ENCODE measurements around the gene MINK1. TPM values are rescaled to one million over a fixed set of nuclear protein-coding genes. Genes with fewer than 3 reads are reported as not detected.

MINK1 gene
- polyA plus RNA-seq, 2 of the 4 experiments (the other 2 are of a cell fraction): 41.3 to 66.9 TPM

- no peak for FAIRE-seq
- Histone ChIP-seq H3K9me3 (no peaks in the 10 kb centered on the region), H3K27ac (no peak overlapping the region), H3K4me3 (no peak overlapping the region), H3K4me1 (no peaks in the 10 kb centered on the region), H3K4me2 (no peak overlapping the region)
- 92% methylated on average over 27 of the region's 27 CpGs for WGBS (ENCODE audit: missing lambda C conversion rate)
- ChIA-PET POLR2A (no interaction called here), CTCF (interaction anchor here (0.5 to 2.5 kb wide), 15 partner anchors 8 to 330 kb away, joined by 3 to 7 read pairs (median 4); partner anchors contain the start of genes ARRB2, CAMTA2 and MED11)
- peak in 1 of 2 experiments; percentile 26; a peak in 3 of 6 replicates for ATAC-seq
- DNase-seq (ENCODE audit: low read depth in 1 of 2, low spot score in 1 of 2): no peak
- TF ChIP-seq NPAS2 (CRISPR knock-in tag; IDR thresholded peaks at IDR 0.05; ENCODE audit: borderline replicate concordance): no peak
- TF ChIP-seq PHF8 (IDR thresholded peaks at IDR 0.05; ENCODE audit: borderline replicate concordance, low read depth): no peak
- no peak for TF ChIP-seq ZFP36 (IDR thresholded peaks at IDR 0.05; ENCODE audit: borderline replicate concordance, partially characterized antibody)
- TF ChIP-seq KDM5A (IDR thresholded peaks at IDR 0.05): no peak
- TF ChIP-seq MAX (IDR thresholded peaks at IDR 0.05): no peak
- TF ChIP-seq CTCF (IDR thresholded peaks at IDR 0.05): no peak
- no peak for TF ChIP-seq POLR2A (IDR thresholded peaks at IDR 0.05; ENCODE audit: low read length)
- no peak for TF ChIP-seq TFCP2L1 (CRISPR knock-in tag; IDR thresholded peaks at IDR 0.05)
- no peak for TF ChIP-seq POLR2AphosphoS2 (conservative IDR thresholded peaks at IDR 0.05; ENCODE audit: low read length)
- no peak for TF ChIP-seq EP300 (IDR thresholded peaks at IDR 0.05)
- TF ChIP-seq HEYL (CRISPR knock-in tag; IDR thresholded peaks at IDR 0.05): no peak
- no peak for TF ChIP-seq FOXS1 (CRISPR knock-in tag; IDR thresholded peaks at IDR 0.05)
- no peak for TF ChIP-seq ZC3H11A (IDR thresholded peaks at IDR 0.05)
- TF ChIP-seq MYC (IDR thresholded peaks at IDR 0.05; ENCODE audit: borderline replicate concordance, low read length): no peak
- no peak for TF ChIP-seq E2F6 (IDR thresholded peaks at IDR 0.05; ENCODE audit: borderline replicate concordance, low read depth)
- no peak for TF ChIP-seq CBX8 (IDR thresholded peaks at IDR 0.05)
- TF ChIP-seq NR3C1 (IDR thresholded peaks at IDR 0.05): no peak
- TF ChIP-seq MAFK (IDR thresholded peaks at IDR 0.05; ENCODE audit: partially characterized antibody): no peak
- TF ChIP-seq RARB (CRISPR knock-in tag; IDR thresholded peaks at IDR 0.05): no peak
These were observed 63.4 kb downstream of the MINK1 start for GRCh38 chr17:4896332-4897197.

- POLR2A ChIA-PET: no interaction called here
- H3K27ac ChIP-seq: no peak overlapping the region
- DNase-seq (ENCODE audit: low read depth in 1 of 2, low spot score in 1 of 2) (no peak), FAIRE-seq (no peak), ATAC-seq (no peak)
- H3K4me3 ChIP-seq: no peak overlapping the region
- no peaks in the 10 kb centered on the region for H3K9me3 ChIP-seq
- no peaks in the 10 kb centered on the region for H3K4me1 ChIP-seq
- no peak for TF ChIP-seq HEYL (CRISPR knock-in tag; IDR thresholded peaks at IDR 0.05)
- no peak for TF ChIP-seq KDM5A (IDR thresholded peaks at IDR 0.05)
- TF ChIP-seq USF2 (IDR thresholded peaks at IDR 0.05): peak; percentile 70
- TF ChIP-seq HOXB13 (CRISPR knock-in tag; IDR thresholded peaks at IDR 0.05; ENCODE audit: low read depth): no peak
- TF ChIP-seq HES2 (IDR thresholded peaks at IDR 0.05): no peak
- TF ChIP-seq PBX3 (IDR thresholded peaks at IDR 0.05): no peak
- CTCF ChIA-PET: interaction anchor here (0.7 to 2.5 kb wide), 8 partner anchors 9 to 187 kb away, joined by 3 to 7 read pairs (median 5); partner anchors contain the start of genes ARRB2, CAMTA2 and MED11
- WGBS (ENCODE audit: missing lambda C conversion rate): 87% methylated on average over 10 of the region's 10 CpGs
- no peak overlapping the region for H3K4me2 ChIP-seq
These were observed 64.1 kb downstream of the MINK1 start for GRCh38 chr17:4897198-4897687.

Data from A549 (cell line).